IMR-90 (cell line): ENCODE results near the gene PLSCR3. TPM values are rescaled to one million over a fixed set of nuclear protein-coding genes. Genes with fewer than 3 reads are reported as not detected.

Experiments used
- ATAC-seq: fragments of 200-7000 bp; cut with Tn5 transposase; 2 replicates; pipeline ENCODE4 v1.9.1; 2020; ENCODE audit warnings: low read depth, mild to moderate bottlenecking, moderate library complexity
- BruUV-seq: library from RNA; stranded (reverse); fragments of 400-500 nt; replicated peaks from 2 replicates; lab custom pipeline; 2021; lab: Mats Ljungman, UMichigan
- CTCF ChIA-PET: fragments of 300-600 bp; formaldehyde crosslinking; extraction: SDS; loops from one replicate; lab custom pipeline; 2021; ENCODE audit warnings: antibody characterized with exemption; lab: Yijun Ruan, JAX
- POLR2A ChIA-PET: fragments of 300-600 bp; sonication (Branson Sonifier 250); formaldehyde crosslinking; loops from one replicate; lab custom pipeline; 2022; ENCODE audit warnings: antibody characterized with exemption; ENCODE audit not compliant: unreplicated experiment; lab: Charles Lee
- DNase-seq: peaks from one replicate; pipeline ENCODE4 v3.0.0; 2013
- H2AFZ ChIP-seq: replicated peaks from 2 replicates; pipeline ENCODE3; 2013; ENCODE audit warnings: low read length, mild to moderate bottlenecking; ENCODE audit not compliant: poor library complexity
- H2AK5ac ChIP-seq: 2 replicates; pipeline ENCODE4 v1.6.1; 2013; ENCODE audit warnings: low read depth, low read length, inconsistent platforms
- H2AK9ac ChIP-seq: replicated peaks from 2 replicates; pipeline ENCODE3; 2013; ENCODE audit warnings: mild to moderate bottlenecking, low read depth, low read length, moderate library complexity; ENCODE audit not compliant: poor library complexity
- H2BK120ac ChIP-seq: 2 replicates; pipeline ENCODE4 v1.6.1; 2013; ENCODE audit warnings: low read depth, low read length, inconsistent platforms
- H2BK15ac ChIP-seq: 3 replicates; pipeline ENCODE4 v1.6.1; 2013; ENCODE audit warnings: low read depth, low read length, inconsistent platforms
- H2BK20ac ChIP-seq: 2 replicates; pipeline ENCODE4 v1.6.1; 2013; ENCODE audit warnings: low read depth, mild to moderate bottlenecking, inconsistent platforms, low read length, moderate library complexity
- H2BK5ac ChIP-seq: 2 replicates; pipeline ENCODE4 v1.6.1; 2013; ENCODE audit warnings: mild to moderate bottlenecking, low read depth, low read length, inconsistent platforms; ENCODE audit not compliant: poor library complexity, severe bottlenecking
- H3K14ac ChIP-seq: replicated peaks from 2 replicates; pipeline ENCODE4 v1.6.1; 2013; ENCODE audit warnings: low read depth, low read length, inconsistent platforms
- H3K18ac ChIP-seq: 2 replicates; pipeline ENCODE4 v1.6.1; 2013; ENCODE audit warnings: low read depth, low read length, control low read depth
- H3K23ac ChIP-seq: 2 replicates; pipeline ENCODE4 v1.6.1; 2013; ENCODE audit warnings: low read depth, low read length, inconsistent platforms
- H3K27ac ChIP-seq: 2 replicates; pipeline ENCODE4 v1.5.1; 2013; ENCODE audit warnings: mild to moderate bottlenecking, control low read depth, low read length; ENCODE audit not compliant: insufficient read depth
- H3K27me3 ChIP-seq: 2 replicates; pipeline ENCODE4 v1.6.1; 2013; ENCODE audit warnings: low read length; ENCODE audit not compliant: control insufficient read depth, insufficient read depth
- H3K36me3 ChIP-seq: 2 replicates; pipeline ENCODE4 v1.6.1; 2013; ENCODE audit warnings: low read length, mixed read lengths; ENCODE audit not compliant: control insufficient read depth, insufficient read depth
- H3K4ac ChIP-seq: 2 replicates; pipeline ENCODE4 v1.6.1; 2013; ENCODE audit warnings: low read depth, low read length, inconsistent platforms
- H3K4me1 ChIP-seq: 2 replicates; pipeline ENCODE4 v1.6.1; 2013; ENCODE audit warnings: low read length, mixed read lengths; ENCODE audit not compliant: control insufficient read depth, insufficient read depth
- H3K4me2 ChIP-seq: 2 replicates; pipeline ENCODE4 v1.6.1; 2013; ENCODE audit warnings: low read depth, mild to moderate bottlenecking, control low read depth, low read length, moderate library complexity
- H3K4me3 ChIP-seq: 2 replicates; pipeline ENCODE4 v1.5.1; 2013; ENCODE audit warnings: low read depth, mild to moderate bottlenecking, control low read depth, low read length, moderate library complexity; ENCODE audit not compliant: insufficient read depth
- H3K56ac ChIP-seq: 2 replicates; pipeline ENCODE4 v1.6.1; 2013; ENCODE audit warnings: low read length, inconsistent platforms; ENCODE audit not compliant: insufficient read depth; ENCODE audit errors: extremely low read depth
- H3K79me1 ChIP-seq, 2 experiments: 2 replicates each; pipeline ENCODE4 v1.6.1; 2013; ENCODE audit warnings: low read length in 2 of 2, inconsistent platforms in 1 of 2, low read depth in 1 of 2
- H3K9ac ChIP-seq: 2 replicates; pipeline ENCODE4 v1.6.1; 2013; ENCODE audit warnings: low read depth, low read length, control low read depth
- H3K9me1 ChIP-seq: 2 replicates; pipeline ENCODE4 v1.6.1; 2013; ENCODE audit warnings: low read length, inconsistent platforms; ENCODE audit not compliant: insufficient read depth
- H3K9me3 ChIP-seq: 2 replicates; pipeline ENCODE4 v1.6.1; 2013; ENCODE audit warnings: low read length; ENCODE audit not compliant: control insufficient read depth, insufficient read depth
- H4K20me1 ChIP-seq: 2 replicates; pipeline ENCODE4 v1.6.1; 2013; ENCODE audit warnings: low read length, inconsistent platforms; ENCODE audit not compliant: insufficient read depth
- H4K5ac ChIP-seq: 2 replicates; pipeline ENCODE4 v1.6.1; 2013; ENCODE audit warnings: mild to moderate bottlenecking, low read depth, low read length, control low read depth
- H4K8ac ChIP-seq, 2 experiments: 2 replicates each; pipeline ENCODE4 v1.6.1; 2013; ENCODE audit warnings: low read depth in 2 of 2, low read length in 2 of 2, control low read depth in 1 of 2, inconsistent platforms in 1 of 2
- H4K91ac ChIP-seq: 2 replicates; pipeline ENCODE4 v1.6.1; 2013; ENCODE audit warnings: low read depth, low read length, inconsistent platforms; ENCODE audit not compliant: insufficient read depth
- BHLHE40 ChIP-seq: fragments of 150-350 bp; IDR thresholded peaks from 2 replicates; pipeline ENCODE4 v1.6.1; 2016; ENCODE audit warnings: mild to moderate bottlenecking, low read depth, low read length
- CHD1 ChIP-seq: IDR thresholded peaks from 2 replicates; pipeline ENCODE4 v1.6.1; 2012; ENCODE audit warnings: low read depth, low read length, improper control_type of control experiment
- CTCF ChIP-seq: conservative IDR thresholded peaks from 2 replicates; pipeline ENCODE4 v1.5.1; 2012; ENCODE audit warnings: mild to moderate bottlenecking, low read depth, low read length, improper control_type of control experiment
- ELK1 ChIP-seq: fragments of 150-350 bp; IDR thresholded peaks from 2 replicates; pipeline ENCODE4 v1.6.1; 2016; ENCODE audit warnings: low read depth, mild to moderate bottlenecking, low read length, moderate library complexity, borderline replicate concordance
- FOS ChIP-seq: fragments of 150-350 bp; IDR thresholded peaks from 2 replicates; pipeline ENCODE4 v1.6.1; 2016; ENCODE audit warnings: low read depth, low read length
- MAFK ChIP-seq: IDR thresholded peaks from 2 replicates; pipeline ENCODE4 v1.6.1; 2012; ENCODE audit warnings: low read depth, low read length, improper control_type of control experiment
- MAZ ChIP-seq: IDR thresholded peaks from 2 replicates; pipeline ENCODE4 v1.6.1; 2012; ENCODE audit warnings: low read depth, mild to moderate bottlenecking, low read length, improper control_type of control experiment, moderate library complexity, borderline replicate concordance
- MXI1 ChIP-seq: IDR thresholded peaks from 2 replicates; pipeline ENCODE4 v1.6.1; 2012; ENCODE audit warnings: low read depth, mild to moderate bottlenecking, low read length, moderate library complexity, borderline replicate concordance
- NFE2L2 ChIP-seq: fragments of 150-350 bp; IDR thresholded peaks from 2 replicates; pipeline ENCODE4 v1.6.1; 2016; ENCODE audit warnings: low read depth, mild to moderate bottlenecking, low read length
- POLR2A ChIP-seq: IDR thresholded peaks from 2 replicates; pipeline ENCODE4 v1.6.1; 2012; ENCODE audit warnings: mild to moderate bottlenecking, low read depth, low read length
- RAD21 ChIP-seq: IDR thresholded peaks from 2 replicates; pipeline ENCODE4 v1.6.1; 2012; ENCODE audit warnings: low read length, improper control_type of control experiment
- RCOR1 ChIP-seq: IDR thresholded peaks from 2 replicates; pipeline ENCODE4 v1.6.1; 2012; ENCODE audit warnings: mild to moderate bottlenecking, low read length, improper control_type of control experiment; ENCODE audit not compliant: insufficient replicate concordance
- SMC3 ChIP-seq: fragments of 150-350 bp; IDR thresholded peaks from 2 replicates; pipeline ENCODE4 v1.6.1; 2016; ENCODE audit warnings: low read depth, mild to moderate bottlenecking, antibody characterized with exemption, low read length, moderate library complexity
- USF2 ChIP-seq: fragments of 150-350 bp; IDR thresholded peaks from 2 replicates; pipeline ENCODE4 v1.6.1; 2017; ENCODE audit warnings: mild to moderate bottlenecking, antibody characterized with exemption, low read length, low read depth
- WGBS, 2 experiments: methylation state at CpG; one replicate each; pipeline versions ENCODE4 v1.1.5 to v1.1.7; 2013; ENCODE audit warnings: missing lambda C conversion rate in 2 of 2; ENCODE audit not compliant: insufficient read length in 1 of 2; ENCODE audit errors: extremely low coverage in 2 of 2; 5-methylcytosine and 5-hydroxymethylcytosine counted together
- dilution Hi-C: fragments of 300-500 bp; cut with HindIII; formaldehyde crosslinking; loops from one replicate; pipeline ENCODE4 v1.14.3; 2018; ENCODE audit warnings: low sequenced_read_pairs; ENCODE audit not compliant: unreplicated experiment
- in situ Hi-C: fragments of 300-500 bp; cut with MboI; formaldehyde crosslinking; loops from 3 replicates; pipeline ENCODE4 v1.14.3; 2019; ENCODE audit warnings: low sequenced_read_pairs, inconsistent platforms, mixed read lengths
- intact Hi-C: fragments of 100-400 bp; cut with micrococcal nuclease; formaldehyde crosslinking; loops from 2 replicates; pipeline ENCODE4 v1.10.0; 2022
- polyA plus RNA-seq, 3 experiments: library from polyadenylated mRNA; depleted of rRNA; stranded (reverse); fragments of >200 nt; gene quantifications; 2 replicates each; pipeline ENCODE4 v1.2.3, GENCODE V29; 2012; ENCODE audit warnings: low replicate concordance in 1 of 3
- total RNA-seq: library from RNA; depleted of rRNA; stranded (reverse); fragments of >200 nt; gene quantifications from 2 replicates; pipeline ENCODE4 v1.2.3, GENCODE V29; 2012

Gene PLSCR3
- total and polyA plus RNA-seq, 2 of the 4 experiments (the other 2 are of a cell fraction): 6.1 to 116 TPM

GRCh38 chr17:7404737-7405349, 10.5 kb upstream of the PLSCR3 start:
- Histone ChIP-seq H2AK9ac (peak overlapping the region; percentile 100), H3K9ac (peak overlapping the region; percentile 90), H3K27me3 (no peaks in the 10 kb centered on the region), H2AFZ (peak overlapping the region; percentile 94), H4K20me1 (peaks cover 7% of the 10 kb centered on the region), H3K18ac (peak overlapping the region; percentile 70; the same call in 1 of the 2 replicates), H3K4me1 (peaks cover 9% of the 10 kb centered on the region), H2BK20ac (no peak overlapping the region), H2BK120ac (peak overlapping the region; percentile 60), H2BK15ac (no peak overlapping the region), H3K9me3 (no peaks in the 10 kb centered on the region), H3K4me3 (peak overlapping the region; percentile 94), H2AK5ac (0 out of 2 replicates have a peak overlapping the region, but pooled peaks have one; percentile 49), H4K91ac (peak overlapping the region; percentile 38; the same call in 1 of the 2 replicates), H4K5ac (no peak overlapping the region), H3K14ac (peak overlapping the region; percentile 94), H2BK5ac (peak overlapping the region; percentile 72), H3K36me3 (peaks cover 14% of the 10 kb centered on the region), H3K23ac (peak overlapping the region; percentile 97), H3K4ac (peak overlapping the region; percentile 86), H3K56ac (peak overlapping the region; percentile 64), H3K79me1 (peaks cover 11 to 54% of the 10 kb centered on the region in 2 experiments), H3K27ac (peak overlapping the region; percentile 73), H4K8ac (peak overlapping the region; percentile 15 to 53; a peak in 3 of 4 replicates), H3K9me1 (0 out of 2 replicates have a peak, but pooled peaks cover 2% of the 10 kb centered on the region), H3K4me2 (peak overlapping the region; percentile 89)
- 0% methylated on average over 24 of the region's 65 CpGs; no CpG with 5 or more reads in 1 of the 2 experiments for WGBS, 2 experiments
- TSS peak; percentile 77 for BruUV-seq
- DNase-seq: no peak
- intact Hi-C loops (loop anchor here (1.0 to 2.0 kb wide), 4 partner anchors 32 to 156 kb away; partner anchors contain the start of genes POLR2A and SENP3), in situ Hi-C loops (no loop called here), dilution Hi-C loops (no loop called here)
- ChIA-PET POLR2A (interaction anchor here (0.8 kb wide), 1 partner anchor 16 kb away, joined by 3 read pairs; no protein-coding TSS in a partner anchor), CTCF (no interaction called here)
- no peak for TF ChIP-seq RAD21
- no peak for TF ChIP-seq FOS
- TF ChIP-seq MAZ: 0 out of 2 replicates have a peak, but pooled peaks have one; percentile 47
- no peak for TF ChIP-seq NFE2L2
- TF ChIP-seq USF2: no peak
- no peak for TF ChIP-seq MAFK
- no peak for TF ChIP-seq CTCF
- no peak for TF ChIP-seq MXI1
- no peak for TF ChIP-seq BHLHE40
- TF ChIP-seq CHD1: no peak
- TF ChIP-seq POLR2A: peak; percentile 86
- no peak for TF ChIP-seq ELK1
- TF ChIP-seq SMC3: no peak
- TF ChIP-seq RCOR1: no peak
- peak; percentile 40 for ATAC-seq
